K562 (cell line): ENCODE measurements around the gene FOXR1. TPM values are rescaled to one million over a fixed set of nuclear protein-coding genes. Genes with fewer than 3 reads are reported as not detected.

ENCODE experiments used
- CHD7 ChIP-seq: fragments of 200-600 bp; sonication (generic); IDR thresholded peaks from one replicate; pipeline ENCODE4 v1.6.1; 2012; ENCODE audit warnings: mild to moderate bottlenecking, low read depth, low read length, inconsistent platforms
- HCFC1 ChIP-seq: IDR thresholded peaks from 2 replicates; pipeline ENCODE4 v1.6.1; 2012; ENCODE audit warnings: low read depth, low read length, improper control_type of control experiment
- REST ChIP-seq, 2 experiments: fragments of 450-650 bp; formaldehyde crosslinking in 1 of 2; IDR thresholded peaks; 2 replicates each; pipeline versions ENCODE4 v1.4.0 to v1.6.1; 2014 to 2020; ENCODE audit warnings: mild to moderate bottlenecking in 2 of 2, borderline replicate concordance in 1 of 2, low read depth in 1 of 2
- SREBF2 ChIP-seq: sonication (generic); formaldehyde crosslinking; IDR thresholded peaks from 2 replicates; pipeline ENCODE4 v1.4.0; 2020; ENCODE audit warnings: mild to moderate bottlenecking, missing genetic modification reagents
- polyA plus RNA-seq, 8 experiments: library from polyadenylated mRNA; depleted of rRNA in 4 of 8; stranded (reverse) in 5 of 8; unstranded in 3 of 8; fragments of >200 nt; fragmentation: Nextera tagmentation in 2 of 8; fragmentation: Illumina TruSeq in 1 of 8; extraction: Ambion mirVana in 2 of 8; extraction: Trizol in 1 of 8; gene quantifications; 2 replicates each; pipeline versions ENCODE4 v1.2.1 to v1.2.3, GENCODE V29; 2011 to 2014; ENCODE audit warnings: inconsistent platforms in 1 of 8, missing spikeins in 1 of 8
- total RNA-seq, 7 experiments: library from RNA; depleted of rRNA in 6 of 7; stranded (reverse); fragments of >200 nt in 6 of 7; fragmentation: Illumina TruSeq in 2 of 7; extraction: Trizol in 2 of 7; gene quantifications; 2 replicates each; pipeline versions ENCODE4 v1.2.1 to v1.2.3, GENCODE V29; 2011 to 2021; ENCODE audit warnings: low replicate concordance in 1 of 7

The FOXR1 gene
- total and polyA plus RNA-seq, 9 of the 15 experiments (the other 6 are each of a cell fraction or from before 2014, with no cell fraction given) = not detected

- TF ChIP-seq SREBF2 (no peak), REST (IDR thresholded peaks at IDR 0.05; ENCODE audit: borderline replicate concordance) (peak; percentile 89), REST (CRISPR knock-in tag; IDR thresholded peaks at IDR 0.05; ENCODE audit: low read depth) (no peak), HCFC1 (peak; percentile 50), CHD7 (no peak)
These were observed 15.3 kb upstream of the FOXR1 start, which contains the start of gene UPK2 (continued) for GRCh38 chr11:118956094-118956846.
